MCF 10A (cell line): Measurements from ENCODE around the gene KCNT2. TPM values are rescaled to one million over a fixed set of nuclear protein-coding genes. Genes with fewer than 3 reads are reported as not detected.

Experiments
- BruUV-seq: library from RNA; stranded (reverse); fragments of 400-500 nt; replicated peaks from 2 replicates; lab custom pipeline; 2021; lab: Mats Ljungman, UMichigan
- CTCF ChIA-PET: fragments of 300-600 bp; sonication (Branson Sonifier 250); formaldehyde crosslinking; extraction: SDS; loops from one replicate; lab custom pipeline; 2021; ENCODE audit warnings: antibody characterized with exemption, inconsistent platforms; lab: Yijun Ruan, JAX
- POLR2A ChIA-PET: fragments of 300-600, 350-650 bp; sonication (Branson Sonifier 250); formaldehyde crosslinking; extraction: SDS; loops from one replicate; lab custom pipeline; 2020; ENCODE audit warnings: antibody characterized with exemption, inconsistent platforms; lab: Yijun Ruan, JAX
- DNase-seq: peaks from one replicate; pipeline ENCODE4 v3.0.0-alpha.2; 2018; ENCODE audit not compliant: unreplicated experiment
- H3K27ac Mint-ChIP-seq: one replicate; pipeline ENCODE4 v1.8.0; 2022; ENCODE audit warnings: mild to moderate bottlenecking, low read depth, mixed read lengths; ENCODE audit not compliant: unreplicated experiment
- H3K27me3 Mint-ChIP-seq: one replicate; pipeline ENCODE4 v1.8.0; 2022; ENCODE audit warnings: mixed read lengths; ENCODE audit not compliant: insufficient read depth, unreplicated experiment
- H3K36me3 Mint-ChIP-seq: one replicate; pipeline ENCODE4 v1.8.0; 2022; ENCODE audit warnings: mild to moderate bottlenecking, moderate library complexity, mixed read lengths; ENCODE audit not compliant: insufficient read depth, unreplicated experiment
- H3K4me1 Mint-ChIP-seq: one replicate; pipeline ENCODE4 v1.8.0; 2022; ENCODE audit warnings: mixed read lengths; ENCODE audit not compliant: insufficient read depth, unreplicated experiment
- H3K4me3 Mint-ChIP-seq: one replicate; pipeline ENCODE4 v1.8.0; 2022; ENCODE audit warnings: mild to moderate bottlenecking, moderate library complexity, mixed read lengths; ENCODE audit not compliant: unreplicated experiment
- H3K9me3 Mint-ChIP-seq: one replicate; pipeline ENCODE4 v1.8.0; 2022; ENCODE audit warnings: mixed read lengths; ENCODE audit not compliant: unreplicated experiment
- intact Hi-C: fragments of 100-400 bp; cut with micrococcal nuclease; formaldehyde crosslinking; loops from 2 replicates; pipeline ENCODE4 v1.14.1; 2022
- total RNA-seq: library from RNA; stranded (reverse); gene quantifications from 2 replicates; pipeline ENCODE4 v1.2.3, GENCODE V29; 2022
- TF ChIP-seq, protein P1 (sequence below): fragments of 200-600 bp; IDR thresholded peaks from one replicate; pipeline ENCODE4 v1.8.0; 2022; ENCODE audit warnings: antibody characterized with exemption, mild to moderate bottlenecking; ENCODE audit not compliant: unreplicated experiment

The KCNT2 gene
- total RNA-seq, 1 experiment from 2014 or later, result 1.5 TPM

DNA sequence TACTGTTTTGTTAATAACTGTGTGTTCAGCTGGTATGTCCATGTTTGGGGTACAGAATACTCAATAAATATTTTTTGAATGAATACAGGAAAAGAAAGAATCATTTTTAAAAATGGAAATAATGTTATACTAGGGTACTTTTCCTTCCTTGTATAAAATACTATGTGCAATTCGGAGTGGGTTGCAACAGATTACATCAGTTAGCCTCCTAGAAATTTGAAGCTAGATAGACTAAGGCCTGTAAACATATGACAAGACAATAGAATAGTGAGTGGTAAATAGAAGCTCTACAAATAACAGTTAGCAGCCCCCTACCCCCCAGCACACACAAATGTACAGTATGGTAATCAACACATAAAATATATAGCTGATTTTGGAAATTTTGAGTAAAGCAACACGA lies 195.9 kb downstream of the KCNT2 start:
- no peaks in the 10 kb centered on the region for H3K27me3 Mint-ChIP-seq
- H3K4me3 Mint-ChIP-seq, result no peak overlapping the region
- TF ChIP-seq, protein P1, sequence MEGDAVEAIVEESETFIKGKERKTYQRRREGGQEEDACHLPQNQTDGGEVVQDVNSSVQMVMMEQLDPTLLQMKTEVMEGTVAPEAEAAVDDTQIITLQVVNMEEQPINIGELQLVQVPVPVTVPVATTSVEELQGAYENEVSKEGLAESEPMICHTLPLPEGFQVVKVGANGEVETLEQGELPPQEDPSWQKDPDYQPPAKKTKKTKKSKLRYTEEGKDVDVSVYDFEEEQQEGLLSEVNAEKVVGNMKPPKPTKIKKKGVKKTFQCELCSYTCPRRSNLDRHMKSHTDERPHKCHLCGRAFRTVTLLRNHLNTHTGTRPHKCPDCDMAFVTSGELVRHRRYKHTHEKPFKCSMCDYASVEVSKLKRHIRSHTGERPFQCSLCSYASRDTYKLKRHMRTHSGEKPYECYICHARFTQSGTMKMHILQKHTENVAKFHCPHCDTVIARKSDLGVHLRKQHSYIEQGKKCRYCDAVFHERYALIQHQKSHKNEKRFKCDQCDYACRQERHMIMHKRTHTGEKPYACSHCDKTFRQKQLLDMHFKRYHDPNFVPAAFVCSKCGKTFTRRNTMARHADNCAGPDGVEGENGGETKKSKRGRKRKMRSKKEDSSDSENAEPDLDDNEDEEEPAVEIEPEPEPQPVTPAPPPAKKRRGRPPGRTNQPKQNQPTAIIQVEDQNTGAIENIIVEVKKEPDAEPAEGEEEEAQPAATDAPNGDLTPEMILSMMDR, result no peak
- H3K36me3 Mint-ChIP-seq, result no peaks in the 10 kb centered on the region
- H3K27ac Mint-ChIP-seq, result no peak overlapping the region
- H3K9me3 Mint-ChIP-seq, result peaks cover 10% of the 10 kb centered on the region
- POLR2A ChIA-PET, result no interaction called here
- CTCF ChIA-PET, result interaction anchor here (1.1 kb wide), 1 partner anchor 249 kb away, joined by 3 read pairs; no protein-coding TSS in a partner anchor
- no peak for DNase-seq
- intact Hi-C loops, result no loop called here
- H3K4me1 Mint-ChIP-seq, result peaks cover 9% of the 10 kb centered on the region
- no TSS peak for BruUV-seq

DNA sequence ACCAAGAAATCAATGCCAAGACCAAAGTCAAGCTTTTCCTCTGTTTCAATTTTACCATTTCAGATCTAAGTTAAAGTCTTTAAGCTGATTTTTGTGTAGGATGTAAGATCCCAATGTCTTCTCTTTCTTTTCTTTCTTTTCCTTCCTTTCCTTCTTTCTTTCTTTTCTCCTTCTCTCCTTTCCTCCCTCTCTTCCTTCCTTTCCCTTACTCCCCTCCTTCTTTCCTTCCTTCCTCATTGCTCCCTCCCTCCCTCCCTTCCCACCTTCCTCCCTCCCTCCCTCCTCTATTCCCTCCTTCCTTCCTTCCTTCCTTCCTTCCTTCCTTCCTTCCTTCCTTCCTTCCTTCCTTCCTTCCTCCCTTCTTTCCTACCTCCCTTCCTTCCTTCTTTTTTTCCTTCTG lies 197.5 kb downstream of the KCNT2 start:
- POLR2A ChIA-PET, result interaction anchor here (0.7 kb wide), 1 partner anchor 1533 kb away, joined by 4 read pairs; no protein-coding TSS in a partner anchor
- H3K36me3 Mint-ChIP-seq, result no peaks in the 10 kb centered on the region
- peaks cover 15% of the 10 kb centered on the region for H3K4me1 Mint-ChIP-seq
- H3K27ac Mint-ChIP-seq, result no peak overlapping the region
- DNase-seq, result no peak
- no TSS peak for BruUV-seq
- H3K4me3 Mint-ChIP-seq, result no peak overlapping the region
- intact Hi-C loops, result no loop called here
- H3K27me3 Mint-ChIP-seq, result no peaks in the 10 kb centered on the region
- CTCF ChIA-PET, result interaction anchor here (0.6 to 1.1 kb wide), 2 partner anchors 94 to 1978 kb away, joined by 3 to 4 read pairs; no protein-coding TSS in a partner anchor
- TF ChIP-seq, protein P1, result no peak
- H3K9me3 Mint-ChIP-seq, result peaks cover 10% of the 10 kb centered on the region

DNA sequence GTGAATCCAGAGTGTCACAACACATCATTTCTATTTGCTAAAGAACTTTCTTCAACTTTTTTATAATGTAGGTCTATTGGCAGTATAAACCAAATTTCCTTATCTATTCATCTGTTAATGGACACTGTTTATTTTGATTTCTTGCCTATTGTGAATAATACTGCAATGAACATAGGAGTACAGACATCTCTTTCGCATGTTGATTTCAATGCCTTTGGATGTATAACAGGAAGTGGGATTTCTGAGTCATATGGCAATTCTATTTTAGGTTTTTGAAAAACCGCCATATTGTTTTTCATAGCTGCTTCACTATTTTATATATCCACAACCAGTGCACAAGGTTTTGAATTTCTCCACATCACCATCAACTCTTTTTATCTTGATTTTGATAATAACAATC lies 198.7 kb downstream of the KCNT2 start:
- H3K36me3 Mint-ChIP-seq, result no peaks in the 10 kb centered on the region
- H3K27ac Mint-ChIP-seq, result no peak overlapping the region
- H3K9me3 Mint-ChIP-seq, result peaks cover 10% of the 10 kb centered on the region
- no peak overlapping the region for H3K4me3 Mint-ChIP-seq
- H3K27me3 Mint-ChIP-seq, result no peaks in the 10 kb centered on the region
- POLR2A ChIA-PET, result no interaction called here
- peaks cover 15% of the 10 kb centered on the region for H3K4me1 Mint-ChIP-seq
- no TSS peak for BruUV-seq
- intact Hi-C loops, result no loop called here
- TF ChIP-seq, protein P1, result no peak
- CTCF ChIA-PET, result interaction anchor here (0.6 to 1.1 kb wide), 2 partner anchors 93 to 135 kb away, joined by 4 read pairs; no protein-coding TSS in a partner anchor
- no peak for DNase-seq

DNA sequence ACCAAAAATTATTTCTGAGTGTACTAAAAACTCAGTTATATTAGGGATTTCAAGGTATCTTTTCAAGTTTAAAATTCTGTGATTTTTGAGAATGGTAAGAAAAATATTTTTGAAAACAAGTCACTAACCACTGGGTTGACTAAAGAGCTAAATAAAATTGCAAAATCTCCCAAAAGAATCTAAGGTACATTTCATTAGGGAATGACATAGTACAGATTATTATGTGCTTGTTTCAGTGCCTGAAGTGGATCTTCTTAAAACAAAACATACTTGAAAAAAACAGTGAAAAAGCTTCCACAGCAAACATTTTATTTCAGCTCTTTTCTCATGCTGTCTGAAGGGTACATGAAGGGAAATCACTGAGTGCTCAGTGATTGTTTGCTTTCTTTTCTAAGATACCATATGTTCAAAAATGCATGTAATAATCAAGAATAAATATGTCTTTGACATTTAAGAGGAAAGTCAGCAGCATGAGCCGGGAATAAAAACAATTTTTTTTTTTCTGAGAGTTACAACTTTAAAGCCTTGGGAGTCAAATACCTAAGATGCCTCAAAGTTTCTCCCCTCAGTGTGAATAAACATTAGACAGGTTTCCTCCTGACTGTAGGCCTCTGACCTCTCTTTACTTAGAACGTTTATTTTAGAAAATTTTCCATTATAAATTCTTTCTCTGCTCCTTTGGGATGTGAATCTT lies 200.7 kb downstream of the KCNT2 start:
- TF ChIP-seq, protein P1, result no peak
- intact Hi-C loops, result no loop called here
- Mint-ChIP-seq H3K4me3 (no peak overlapping the region), H3K9me3 (peaks cover 10% of the 10 kb centered on the region), H3K36me3 (no peaks in the 10 kb centered on the region), H3K27ac (peak overlapping the region; percentile 93), H3K4me1 (peaks cover 27% of the 10 kb centered on the region), H3K27me3 (no peaks in the 10 kb centered on the region)
- no TSS peak for BruUV-seq
- POLR2A ChIA-PET, result interaction anchor here (0.6 to 1.3 kb wide), 4 partner anchors 9 to 262 kb away, joined by 3 to 4 read pairs (median 3); no protein-coding TSS in a partner anchor
- no peak for DNase-seq
- CTCF ChIA-PET, result interaction anchor here (0.5 to 0.8 kb wide), 2 partner anchors 11 to 281 kb away, joined by 3 to 4 read pairs; no protein-coding TSS in a partner anchor
